ENCODE results near the gene CLDN7.

- TF ChIP-seq CTCF (IDR thresholded peaks at IDR 0.05) (no peak), EP300 (IDR thresholded peaks at IDR 0.05; ENCODE audit: low read depth) (no peak)
Observed at GRCh38 chr17:7260151-7260550, 2.1 kb downstream of the CLDN7 start.
